GM13977 (cell line): ENCODE data around the gene LYPD8.

Experiments
- DNase-seq: peaks from one replicate; pipeline ENCODE4 v3.0.0; 2012; ENCODE audit warnings: low spot score
- CTCF ChIP-seq: IDR thresholded peaks from 2 replicates; pipeline ENCODE4 v1.5.1; 2012; ENCODE audit warnings: mild to moderate bottlenecking, control low read depth; ENCODE audit not compliant: insufficient read depth; ENCODE audit errors: extremely low read depth, missing control alignments
- in situ Hi-C: fragments of 300-500 bp; cut with MboI; formaldehyde crosslinking; loops from one replicate; pipeline ENCODE4 v1.12.0; 2022; ENCODE audit warnings: low sequenced_read_pairs, low pct_unique_long_range_greater_than_20kb, mixed read lengths, inconsistent platforms; ENCODE audit not compliant: unreplicated experiment

Gene LYPD8

DNA sequence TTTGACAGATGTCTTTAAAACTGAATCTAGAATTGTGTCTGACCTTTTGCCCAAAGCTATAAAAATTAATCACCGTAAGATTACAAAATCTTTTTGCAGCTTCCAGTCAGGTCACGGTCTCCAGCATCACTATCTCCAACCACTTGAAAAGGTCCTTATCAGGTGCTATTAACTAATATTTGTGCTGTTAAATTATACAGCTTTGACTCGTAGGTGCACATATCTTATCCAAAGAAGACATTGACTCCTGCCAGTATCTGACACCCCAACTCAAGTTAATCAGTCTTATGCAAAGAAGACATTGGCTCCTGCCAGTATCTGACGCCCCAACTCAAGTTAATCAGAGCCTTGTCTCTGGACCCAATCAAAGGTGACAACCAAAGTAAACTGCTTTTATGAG, 19.9 kb upstream of the LYPD8 start:
- no peak for DNase-seq
- in situ Hi-C loops: no loop called here
- TF ChIP-seq CTCF: no peak

GRCh38 chr1:248759644-248760043, 4.1 kb upstream of the LYPD8 start:
- no peak for TF ChIP-seq CTCF
- in situ Hi-C loops: no loop called here
- no peak for DNase-seq

GRCh38 chr1:248758352-248758751, 2.8 kb upstream of the LYPD8 start:
- in situ Hi-C loops: no loop called here
- no peak for TF ChIP-seq CTCF
- DNase-seq: no peak

DNA sequence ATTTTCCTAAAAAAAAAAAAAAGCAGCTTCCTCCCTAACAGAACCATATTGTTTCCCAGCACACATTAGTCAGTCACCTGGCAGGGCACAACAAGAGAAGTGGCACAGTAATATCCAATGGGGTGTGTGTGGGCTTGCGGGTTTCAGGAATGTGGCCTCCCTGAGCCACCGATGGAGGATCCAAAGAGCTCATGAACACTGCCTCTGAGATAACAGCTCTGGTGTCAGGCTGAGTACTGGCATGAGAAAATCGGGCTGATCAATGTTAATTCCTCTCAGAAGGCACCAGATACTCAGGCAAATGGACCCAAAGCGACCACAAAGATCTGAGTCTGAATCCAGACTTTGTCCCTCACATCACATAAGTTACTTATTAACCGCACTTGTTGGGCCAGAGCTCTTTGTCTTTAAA, 2.2 kb upstream of the LYPD8 start:
- no peak for DNase-seq
- TF ChIP-seq CTCF: no peak
- in situ Hi-C loops: no loop called here

DNA sequence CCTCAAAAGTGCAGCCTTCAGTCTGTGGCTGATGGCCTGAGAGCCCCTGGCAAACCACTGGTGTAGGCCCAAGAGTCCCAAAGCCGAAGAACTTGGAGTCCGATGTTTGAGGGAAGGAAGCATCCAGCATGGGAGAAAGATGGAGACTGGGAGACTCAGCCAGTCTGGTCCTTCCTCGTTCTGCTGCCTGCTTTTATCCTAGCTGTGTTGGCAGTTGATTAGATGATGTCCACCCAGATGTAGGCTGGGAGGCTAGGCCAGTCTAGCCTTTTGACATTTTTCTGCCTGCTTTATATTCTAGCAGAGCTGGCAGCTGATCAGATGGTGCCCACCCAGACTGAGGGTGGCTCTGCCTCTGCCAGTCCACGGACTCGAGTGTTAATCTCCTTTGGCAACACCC, 1.1 kb upstream of the LYPD8 start:
- DNase-seq: no peak
- in situ Hi-C loops: no loop called here
- TF ChIP-seq CTCF: no peak

GRCh38 chr1:248756151-248756550, 592 bp upstream of the LYPD8 start:
- TF ChIP-seq CTCF: no peak
- in situ Hi-C loops: no loop called here
- DNase-seq: no peak

DNA sequence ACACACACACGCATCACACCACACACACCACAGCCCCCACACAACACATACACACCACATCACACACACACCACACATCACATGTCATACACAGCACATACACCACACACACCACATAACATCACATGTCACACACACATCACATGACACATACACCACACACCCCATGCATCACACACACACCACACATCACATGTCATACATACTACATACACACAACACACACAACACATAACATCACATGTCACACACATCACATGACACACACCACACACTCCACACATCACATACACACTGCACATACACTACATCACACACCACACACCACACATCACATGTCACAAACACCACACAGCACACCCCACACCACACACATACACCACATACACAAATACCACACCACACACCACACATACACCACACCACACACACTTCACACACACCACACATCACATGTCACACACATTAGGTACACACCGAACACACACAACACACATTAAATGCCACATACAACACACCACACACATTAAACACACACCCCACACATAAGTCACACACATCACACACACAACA, 1.8 kb downstream of the LYPD8 start:
- TF ChIP-seq CTCF: no peak
- in situ Hi-C loops: no loop called here
- no peak for DNase-seq
